Stimulated activated CD8-positive, alpha-beta memory T cell treated with anti-CD3 and anti-CD28 coated beads, Interleukin-7, amount 100 ng/mL, for 1 hour (primary cell): ENCODE measurements around the gene ITGA8.
"Not testable (repeated sequence)": the region's sequence is repeated elsewhere in the genome, so short reads cannot be mapped to it uniquely, and the experiment has no call there.

Experiments used
- DNase-seq, 2 donors: peaks; one replicate each; pipeline ENCODE4 v3.0.0-alpha.2; 2020; ENCODE audit warnings: low read depth in 2 of 2

Gene ITGA8

DNA sequence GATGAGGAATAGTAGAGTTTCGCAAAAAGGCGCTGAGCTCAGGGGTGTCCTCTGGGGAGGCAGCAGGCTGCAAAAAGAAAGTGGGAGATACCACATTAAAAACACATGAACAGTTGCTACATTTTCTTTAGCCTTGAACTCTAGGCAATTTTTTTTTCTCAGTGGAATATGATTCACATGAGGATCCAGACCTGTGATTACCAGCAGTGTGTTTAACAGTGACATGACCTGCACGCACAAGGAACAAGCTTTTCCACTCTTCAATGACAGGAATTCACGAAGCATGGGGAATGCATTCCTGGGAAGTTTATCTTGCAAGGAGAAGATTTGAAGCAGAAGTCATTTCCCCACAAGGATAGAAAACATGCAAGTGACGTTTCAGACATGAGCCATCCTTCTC, 161.6 kb downstream of the ITGA8 start:
- no peak for DNase-seq

GRCh38 chr10:15557168-15557567, 162.6 kb downstream of the ITGA8 start:
- DNase-seq, result not testable (repeated sequence)

DNA sequence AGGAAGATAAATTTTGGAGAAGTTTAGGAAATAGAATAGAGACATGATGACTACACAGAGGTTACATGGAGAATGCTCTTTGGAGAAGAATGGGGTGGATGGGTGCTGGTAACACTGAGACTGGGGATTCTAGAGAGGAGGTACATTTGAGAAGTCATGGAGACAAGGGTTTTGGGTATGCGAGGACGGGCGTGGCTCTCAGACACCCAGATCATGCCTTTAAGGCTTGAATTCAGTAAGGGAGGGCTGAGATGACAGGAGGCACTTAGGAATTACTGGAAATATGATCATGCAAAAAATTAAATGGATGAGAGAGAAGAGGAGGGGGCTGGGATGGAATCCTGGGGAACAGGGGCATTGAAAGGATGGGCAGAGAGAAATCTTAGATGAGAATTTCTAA, 168.8 kb downstream of the ITGA8 start:
- no peak for DNase-seq

DNA sequence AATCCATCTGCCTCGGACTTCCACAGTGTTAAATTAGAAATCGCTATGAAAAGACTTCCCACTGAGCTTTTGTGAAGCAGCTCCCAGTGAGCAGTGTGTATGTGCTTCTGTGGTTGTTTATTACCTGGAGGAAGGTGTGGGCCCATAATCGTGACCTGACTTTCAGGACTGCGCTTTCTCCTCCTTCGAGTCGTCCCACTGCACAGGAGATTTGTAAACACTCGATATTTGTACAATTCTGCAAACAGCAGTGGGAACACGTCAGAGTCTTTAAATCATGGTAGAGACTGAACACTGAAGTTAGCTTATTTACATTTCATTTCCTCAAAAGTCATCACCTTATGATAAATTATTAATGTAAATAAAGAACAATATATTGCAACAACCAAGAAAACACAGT, 171.4 kb downstream of the ITGA8 start:
- no peak for DNase-seq

DNA sequence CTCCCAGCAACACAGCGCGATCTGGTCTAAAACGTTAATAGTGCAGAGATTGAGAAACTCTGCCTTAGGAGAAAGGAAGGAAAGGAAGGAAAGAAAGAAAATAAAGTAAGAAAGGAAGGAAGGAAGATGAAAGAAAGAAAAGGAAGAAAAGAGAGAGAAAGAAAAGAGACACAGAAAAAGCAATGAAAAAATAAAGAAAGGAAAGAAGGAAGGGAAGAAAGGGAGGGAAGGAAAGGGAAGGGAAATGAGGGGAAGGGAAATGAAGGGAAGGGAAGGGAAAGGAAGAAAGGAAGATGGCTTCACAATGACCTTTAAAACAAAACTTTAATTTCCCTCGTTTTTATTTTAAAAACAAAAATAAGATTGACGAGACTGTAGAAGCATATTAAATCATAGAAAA, 173.1 kb downstream of the ITGA8 start:
- DNase-seq, result no peak

DNA sequence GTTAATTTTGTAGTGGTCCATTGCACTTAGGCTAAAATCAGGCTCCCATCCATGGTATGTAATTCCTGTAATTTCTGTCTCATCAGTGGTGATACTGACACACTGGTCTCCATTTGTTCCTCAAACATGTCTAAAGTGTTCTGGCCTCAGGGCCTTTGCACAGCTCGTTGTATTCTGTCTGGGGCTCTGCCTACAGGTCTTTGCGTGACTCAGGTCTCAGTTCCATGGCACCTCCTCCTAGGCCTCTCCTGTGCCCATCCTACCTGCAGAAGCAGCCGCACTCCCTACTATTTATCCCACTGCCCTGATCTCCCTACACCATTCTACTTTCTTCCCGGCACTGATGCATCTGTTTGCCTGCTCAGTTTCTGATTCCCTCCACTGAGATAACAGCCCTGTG, 173.8 kb downstream of the ITGA8 start:
- DNase-seq, result no peak

- DNase-seq, result no peak
Observed at GRCh38 chr10:15545266-15545665, 174.5 kb downstream of the ITGA8 start.

DNA sequence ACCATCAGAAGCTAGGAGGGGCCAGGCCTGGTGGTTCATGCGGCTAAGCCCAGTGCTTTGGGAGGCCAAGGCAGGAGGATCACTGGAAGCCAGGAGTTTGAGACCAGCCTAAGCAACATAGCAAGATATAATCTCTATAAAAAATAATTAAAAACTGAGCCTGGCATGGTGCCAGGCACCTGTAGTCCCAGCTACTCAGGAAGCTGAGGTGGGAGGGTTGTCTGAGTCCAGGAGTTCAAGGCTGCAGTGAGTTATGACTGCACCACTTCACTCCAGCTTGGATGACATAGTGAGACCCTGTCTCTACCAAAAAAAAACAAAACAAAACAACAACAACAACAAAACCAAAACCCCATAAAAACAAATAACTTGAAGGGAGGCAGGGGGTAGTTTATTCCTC, 175.7 kb downstream of the ITGA8 start:
- DNase-seq, result no peak

- no peak for DNase-seq
Observed at GRCh38 chr10:15542817-15543216, 176.9 kb downstream of the ITGA8 start.

- no peak for DNase-seq
Observed at GRCh38 chr10:15541376-15541775, 178.3 kb downstream of the ITGA8 start.

DNA sequence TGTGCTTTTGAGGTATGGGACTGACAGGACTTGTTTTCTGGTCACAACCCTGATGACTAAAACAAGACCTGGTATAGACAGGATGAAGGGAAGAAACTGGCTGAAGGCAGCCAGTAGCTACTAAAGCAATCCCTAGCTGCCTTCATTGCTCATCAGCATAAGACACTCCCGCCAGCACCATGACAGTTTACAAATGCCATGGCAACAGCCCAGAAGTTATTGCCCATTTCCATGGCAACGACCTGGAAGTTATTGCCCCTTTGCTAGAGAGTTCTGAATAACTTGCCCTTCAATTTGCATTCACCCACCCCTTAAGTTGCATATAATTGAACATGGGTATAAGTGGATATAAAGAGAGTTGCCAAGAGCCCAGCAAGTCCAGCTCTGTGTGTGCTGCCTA, 179.0 kb downstream of the ITGA8 start:
- DNase-seq, result no peak

GRCh38 chr10:15539262-15539661, 180.5 kb downstream of the ITGA8 start:
- no peak for DNase-seq

- not testable (repeated sequence) for DNase-seq
Observed at GRCh38 chr10:15534928-15535538, 184.7 kb downstream of the ITGA8 start.

DNA sequence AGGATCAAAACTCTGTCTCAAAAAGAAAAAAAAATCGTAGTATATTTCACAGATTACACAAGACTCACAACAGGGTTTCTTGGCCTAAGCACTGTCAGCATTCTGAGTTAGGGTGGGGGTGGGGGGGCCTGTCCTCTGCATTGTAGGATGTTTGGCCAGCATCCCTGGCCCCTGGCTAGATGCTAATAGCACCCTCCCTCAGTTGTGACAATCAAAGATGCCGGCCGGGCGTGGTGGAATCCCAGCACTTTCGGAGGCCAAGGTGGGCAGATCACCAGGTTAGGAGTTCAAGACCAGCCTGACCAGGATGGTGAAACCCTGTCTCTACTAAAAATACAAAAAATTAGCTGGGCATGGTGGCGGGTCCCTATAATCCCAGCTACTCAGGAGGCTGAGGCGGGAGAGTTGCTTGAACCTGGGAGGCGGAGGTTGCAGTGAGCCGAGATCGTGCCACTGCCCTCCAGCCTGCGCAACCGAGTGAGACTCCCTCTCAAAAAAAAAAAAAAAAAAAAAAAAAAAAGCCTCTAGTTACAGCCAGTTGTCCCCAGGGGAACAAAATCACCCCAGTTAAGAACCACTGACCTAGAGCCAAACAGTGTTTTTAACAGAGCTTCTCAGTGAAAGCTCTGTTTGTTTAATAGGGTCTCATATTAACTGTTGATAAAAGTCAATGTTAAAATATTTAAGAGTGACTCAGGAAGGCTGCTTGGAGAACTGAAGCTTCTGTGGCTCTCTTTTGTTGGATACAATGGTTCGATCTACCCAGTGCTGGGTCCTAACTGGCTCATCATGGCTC, 187.6 kb downstream of the ITGA8 start:
- no peak for DNase-seq

DNA sequence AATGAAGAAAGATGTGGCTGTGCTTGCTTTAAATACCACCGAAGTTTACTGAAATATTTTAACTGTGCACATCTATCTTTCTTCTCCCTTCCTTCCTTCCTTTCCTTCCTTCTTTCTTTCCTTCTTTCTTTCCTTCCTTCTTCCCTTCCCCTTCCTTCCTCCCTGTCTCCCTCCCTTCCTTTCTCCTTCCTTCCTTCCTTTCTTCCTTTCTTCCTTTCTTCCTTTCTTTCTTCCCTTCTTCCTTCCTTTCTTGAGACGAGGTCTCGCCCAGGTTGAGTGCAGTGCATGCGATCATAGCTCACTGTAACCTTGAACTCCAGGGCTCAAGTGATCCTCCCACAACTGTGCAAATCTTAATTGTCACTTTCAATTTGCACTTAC, 190.9 kb downstream of the ITGA8 start:
- no peak for DNase-seq

GRCh38 chr10:15526754-15527153, 193.0 kb downstream of the ITGA8 start:
- DNase-seq, result no peak

DNA sequence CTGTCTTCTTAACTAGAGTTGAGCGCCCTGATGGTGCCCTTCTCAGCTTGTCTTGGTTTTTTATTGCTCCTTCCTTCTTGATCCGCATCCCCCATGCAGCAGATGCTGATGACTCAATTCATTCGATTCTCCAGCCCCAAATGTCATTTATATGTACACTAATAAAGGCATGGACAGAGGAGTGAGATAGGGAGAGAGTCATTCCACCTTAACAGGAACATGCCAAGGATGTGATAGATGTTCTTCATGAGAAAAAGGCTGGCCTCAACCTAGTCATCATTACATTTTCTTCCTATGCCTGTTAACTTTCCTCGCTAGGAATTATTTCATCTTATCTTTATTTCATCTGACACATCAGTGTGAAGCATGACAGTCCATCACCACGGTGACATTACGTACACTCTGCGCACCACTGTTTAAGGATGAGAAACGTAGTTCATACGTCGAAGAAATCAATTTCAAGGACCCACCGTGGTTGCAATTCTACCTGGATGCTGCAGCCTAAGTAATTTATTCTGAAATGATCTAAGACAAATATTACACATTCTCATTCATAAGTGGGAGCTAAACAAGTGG, 198.3 kb downstream of the ITGA8 start:
- DNase-seq, result no peak

- DNase-seq, result no peak
Observed at GRCh38 chr10:15518250-15518649, 201.5 kb downstream of the ITGA8 start.

GRCh38 chr10:15516256-15517085, 203.3 kb downstream of the ITGA8 start:
- no peak for DNase-seq

GRCh38 chr10:15515202-15515601, 204.5 kb downstream of the ITGA8 start:
- no peak for DNase-seq

GRCh38 chr10:15510963-15511362, 208.8 kb downstream of the ITGA8 start:
- no peak for DNase-seq

GRCh38 chr10:15505329-15505728, 214.4 kb downstream of the ITGA8 start:
- no peak for DNase-seq
